GM12874 (cell line): ENCODE measurements around the gene GLB1L.

Experiments
- CTCF ChIP-seq: IDR thresholded peaks from 2 replicates; pipeline ENCODE4 v1.5.1; 2011; ENCODE audit warnings: low read depth, mild to moderate bottlenecking, control low read depth, low read length, moderate library complexity; ENCODE audit not compliant: insufficient read depth

Gene GLB1L

GRCh38 chr2:219290381-219291171 is 45.3 kb upstream of the GLB1L start:
- no peak for TF ChIP-seq CTCF

GRCh38 chr2:219289537-219290361 is 44.5 kb upstream of the GLB1L start:
- TF ChIP-seq CTCF: no peak

- TF ChIP-seq CTCF: no peak
Observed at GRCh38 chr2:219289195-219289536, 43.9 kb upstream of the GLB1L start.

GRCh38 chr2:219287580-219288265 is 42.5 kb upstream of the GLB1L start:
- TF ChIP-seq CTCF: no peak

- no peak for TF ChIP-seq CTCF
Observed at GRCh38 chr2:219286436-219287115, 41.3 kb upstream of the GLB1L start.

GRCh38 chr2:219285894-219286425 is 40.7 kb upstream of the GLB1L start:
- no peak for TF ChIP-seq CTCF
